ENCODE measurements around the gene PRLR. TPM values are rescaled to one million over a fixed set of nuclear protein-coding genes. Genes with fewer than 3 reads are reported as not detected.

The PRLR gene
- total and polyA plus RNA-seq, 9 of the 15 experiments (the other 6 are each of a cell fraction or from before 2014, with no cell fraction given) = 0.02 TPM; not detected in 8

GRCh38 chr5:35048910-35049309 is 181.4 kb downstream of the PRLR start (continued):
- TF ChIP-seq HINFP (tag; conservative IDR thresholded peaks at IDR 0.05; ENCODE audit: low read depth) (no peak), SAP30 (IDR thresholded peaks at IDR 0.05; ENCODE audit: borderline replicate concordance, insufficient read depth, low read depth, low read length, poor library complexity, severe bottlenecking) (no peak), PTRF (tag; IDR thresholded peaks at IDR 0.05) (no peak), ZNF184 (CRISPR knock-in tag; IDR thresholded peaks at IDR 0.05) (no peak), STAG1 (CRISPR knock-in tag; IDR thresholded peaks at IDR 0.05; ENCODE audit: borderline replicate concordance) (no peak), NRF1 (conservative IDR thresholded peaks at IDR 0.05 in 1 of 2, IDR thresholded peaks at IDR 0.05 in 1 of 2) (no peak)

DNA sequence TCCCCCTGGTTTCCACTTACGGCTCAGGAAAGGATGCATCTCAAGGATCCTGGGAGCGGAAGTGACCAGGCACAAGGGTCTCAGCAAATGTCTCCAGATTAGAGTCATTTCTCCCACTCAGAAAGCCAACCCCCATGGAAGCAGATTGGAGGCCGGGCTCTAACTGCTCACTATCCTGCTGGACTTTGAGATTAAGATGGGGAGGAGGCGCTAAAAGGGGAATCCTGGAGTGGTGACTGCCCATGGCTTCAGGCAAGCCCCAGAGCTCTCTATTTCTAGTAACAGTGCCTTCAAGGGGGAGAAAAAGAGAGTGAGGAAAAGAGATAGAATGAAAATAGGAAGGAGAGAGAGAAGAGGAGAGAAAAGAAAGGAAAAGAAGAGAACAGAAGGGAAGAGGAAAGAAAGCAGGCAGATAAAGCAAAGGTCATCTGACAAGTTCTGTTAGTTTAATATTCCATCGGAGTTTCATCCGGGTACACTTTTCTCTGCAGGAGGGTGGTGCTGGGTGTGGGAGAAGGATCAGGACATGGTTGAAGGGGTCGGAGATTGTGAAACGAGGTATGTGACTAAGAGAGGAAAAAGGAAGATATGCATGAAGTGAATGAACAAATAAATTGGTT is 182.4 kb downstream of the PRLR start, which contains the start of gene AGXT2:
Gene AGXT2, minus strand, starts transcription at position 165 of the 620 bp plus-strand sequence. Its CDS starts 57 bp downstream, at position 108.
- Histone ChIP-seq H3K27ac (ENCODE audit: extremely low read depth, low read depth, low read length) (no peak within 1 kb of the TSS), H3K4me3 (no peak within 1 kb of the TSS)
- DNase-seq (ENCODE audit: extremely low read depth in 1 of 4, low spot score in 3 of 4) = no peak
- TF ChIP-seq HOXB6 (CRISPR knock-in tag; IDR thresholded peaks at IDR 0.05; ENCODE audit: borderline replicate concordance) (no peak), E2F4 (CRISPR knock-in tag; IDR thresholded peaks at IDR 0.05; ENCODE audit: low read depth) (no peak), GTF2F1 (IDR thresholded peaks at IDR 0.05; ENCODE audit: low read depth, low read length) (no peak), HMGXB4 (CRISPR knock-in tag; IDR thresholded peaks at IDR 0.05) (no peak), STAG1 (CRISPR knock-in tag; IDR thresholded peaks at IDR 0.05; ENCODE audit: borderline replicate concordance) (no peak), MBD2 (IDR thresholded peaks at IDR 0.05; ENCODE audit: borderline replicate concordance, low read depth) (no peak), SUPT5H (IDR thresholded peaks at IDR 0.05) (no peak), NR3C1 (CRISPR knock-in tag; IDR thresholded peaks at IDR 0.05) (no peak)
- TF ChIP-seq, protein P1, sequence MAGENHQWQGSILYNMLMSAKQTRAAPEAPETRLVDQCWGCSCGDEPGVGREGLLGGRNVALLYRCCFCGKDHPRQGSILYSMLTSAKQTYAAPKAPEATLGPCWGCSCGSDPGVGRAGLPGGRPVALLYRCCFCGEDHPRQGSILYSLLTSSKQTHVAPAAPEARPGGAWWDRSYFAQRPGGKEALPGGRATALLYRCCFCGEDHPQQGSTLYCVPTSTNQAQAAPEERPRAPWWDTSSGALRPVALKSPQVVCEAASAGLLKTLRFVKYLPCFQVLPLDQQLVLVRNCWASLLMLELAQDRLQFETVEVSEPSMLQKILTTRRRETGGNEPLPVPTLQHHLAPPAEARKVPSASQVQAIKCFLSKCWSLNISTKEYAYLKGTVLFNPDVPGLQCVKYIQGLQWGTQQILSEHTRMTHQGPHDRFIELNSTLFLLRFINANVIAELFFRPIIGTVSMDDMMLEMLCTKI (IDR thresholded peaks at IDR 0.05; ENCODE audit: partially characterized antibody) = no peak

More for the DNA sequence above, 182.4 kb downstream of the PRLR start, which contains the start of gene AGXT2:
- Histone ChIP-seq H3K79me2 (ENCODE audit: control insufficient read depth, insufficient read depth, low read length) (no peaks in the 10 kb centered on the region), H3K4me2 (ENCODE audit: insufficient read depth, low read length) (no peak within 1 kb of the TSS), H2AFZ (ENCODE audit: low read depth, low read length) (no peak within 1 kb of the TSS), H3K9ac (ENCODE audit: insufficient read depth in 1 of 2, low read depth in 2 of 2, low read length in 2 of 2) (no peak within 1 kb of the TSS), H4K20me1 (replicated peaks; ENCODE audit: control insufficient read depth, insufficient read depth, low read length) (no peaks in the 10 kb centered on the region), H3K9me1 (ENCODE audit: control insufficient read depth, insufficient read depth, low read length) (no peaks in the 10 kb centered on the region), H3K36me3 (ENCODE audit: control insufficient read depth, insufficient read depth, low read length) (no peaks in the 10 kb centered on the region), H3K9me3 (replicated peaks; ENCODE audit: control insufficient read depth, insufficient read depth, low read depth, low read length) (no peaks in the 10 kb centered on the region), H3K4me1 (replicated peaks in 1 of 2; ENCODE audit: control insufficient read depth in 2 of 2, insufficient read depth in 2 of 2, low read length in 2 of 2) (no peaks in the 10 kb centered on the region), H3K27me3 (ENCODE audit: control insufficient read depth in 2 of 2, insufficient read depth in 2 of 2, low read length in 2 of 2) (peaks cover 11 to 27% of the 10 kb centered on the region in 2 experiments; a peak in 4 of 5 replicates)
- ChIA-PET CTCF (ENCODE audit: low intra/inter-chr PET ratio) (no interaction called here), POLR2A (no interaction called here)
- in situ Hi-C loops (cut with MboI) (no loop called here), intact Hi-C loops (cut with micrococcal nuclease) (no loop called here)
- under 1% methylated on average over 8 of the region's 8 CpGs for WGBS (ENCODE audit: insufficient coverage, low coverage, missing lambda C conversion rate)
- ATAC-seq = no peak
- FAIRE-seq = no peak
- BruUV-seq (replicated peaks) = no TSS peak

All from K562 (cell line).